H9 (cell line): ENCODE data around the gene SLC26A6. TPM values are rescaled to one million over a fixed set of nuclear protein-coding genes. Genes with fewer than 3 reads are reported as not detected.

Source experiments
- DNase-seq: peaks from one replicate; pipeline ENCODE4 v3.0.0-alpha.2; 2017
- H2AFZ ChIP-seq: one replicate; pipeline ENCODE4 v1.6.1; 2013; ENCODE audit warnings: mild to moderate bottlenecking, low read length, control low read depth, moderate library complexity
- H2AK5ac ChIP-seq: 2 replicates; pipeline ENCODE4 v1.6.1; 2013; ENCODE audit warnings: low read length, control low read depth, mixed read lengths; ENCODE audit not compliant: insufficient read length
- H2BK120ac ChIP-seq: one replicate; pipeline ENCODE4 v1.6.1; 2013; ENCODE audit warnings: low read depth, mild to moderate bottlenecking, low read length, control low read depth, inconsistent platforms; ENCODE audit not compliant: poor library complexity, severe bottlenecking
- H2BK12ac ChIP-seq: 2 replicates; pipeline ENCODE4 v1.6.1; 2013; ENCODE audit warnings: low read length, control low read depth, mixed read lengths, low read depth; ENCODE audit not compliant: insufficient read length
- H2BK15ac ChIP-seq: 2 replicates; pipeline ENCODE4 v1.6.1; 2013; ENCODE audit warnings: low read depth, low read length, control low read depth
- H2BK20ac ChIP-seq: one replicate; pipeline ENCODE4 v1.6.1; 2013; ENCODE audit warnings: low read depth, mild to moderate bottlenecking, low read length, control low read depth, inconsistent platforms; ENCODE audit not compliant: poor library complexity, severe bottlenecking
- H2BK5ac ChIP-seq: 2 replicates; pipeline ENCODE4 v1.6.1; 2013; ENCODE audit warnings: low read length, control low read depth, mixed read lengths; ENCODE audit not compliant: insufficient read length
- H3K14ac ChIP-seq: 2 replicates; pipeline ENCODE4 v1.6.1; 2013; ENCODE audit warnings: low read length, control low read depth; ENCODE audit not compliant: insufficient read depth
- H3K18ac ChIP-seq: 2 replicates; pipeline ENCODE4 v1.6.1; 2013; ENCODE audit warnings: low read depth, mild to moderate bottlenecking, mixed read lengths, low read length, control low read depth; ENCODE audit not compliant: insufficient read length
- H3K23ac ChIP-seq: 2 replicates; pipeline ENCODE4 v1.6.1; 2013; ENCODE audit warnings: low read length, control low read depth, mixed read lengths, low read depth; ENCODE audit not compliant: insufficient read length
- H3K23me2 ChIP-seq: 2 replicates; pipeline ENCODE4 v1.6.1; 2013; ENCODE audit warnings: low read depth, mild to moderate bottlenecking, mixed read lengths, low read length, control low read depth; ENCODE audit not compliant: insufficient read length, poor library complexity, severe bottlenecking
- H3K27ac ChIP-seq: 2 replicates; pipeline ENCODE4 v1.5.1; 2013; ENCODE audit warnings: low read length, control low read depth, mixed read lengths, low read depth; ENCODE audit not compliant: insufficient read length
- H3K27me3 ChIP-seq: 2 replicates; pipeline ENCODE4 v1.6.1; 2013; ENCODE audit warnings: low read length, control low read depth, inconsistent platforms; ENCODE audit not compliant: insufficient read depth
- H3K4ac ChIP-seq: 2 replicates; pipeline ENCODE4 v1.6.1; 2013; ENCODE audit warnings: low read depth, mild to moderate bottlenecking, control low read depth, inconsistent platforms, low read length, moderate library complexity
- H3K4me1 ChIP-seq: 2 replicates; pipeline ENCODE4 v1.6.1; 2013; ENCODE audit warnings: low read length, control low read depth, inconsistent platforms; ENCODE audit not compliant: insufficient read depth
- H3K4me2 ChIP-seq: 2 replicates; pipeline ENCODE4 v1.6.1; 2013; ENCODE audit warnings: low read length, control low read depth, mixed read lengths; ENCODE audit not compliant: insufficient read length, insufficient read depth
- H3K56ac ChIP-seq: 2 replicates; pipeline ENCODE4 v1.6.1; 2013; ENCODE audit warnings: low read depth, mild to moderate bottlenecking, mixed read lengths, low read length, control low read depth; ENCODE audit not compliant: insufficient read length
- H3K79me1 ChIP-seq: 2 replicates; pipeline ENCODE4 v1.6.1; 2013; ENCODE audit warnings: low read depth, mild to moderate bottlenecking, moderate library complexity, low read length, control low read depth, inconsistent platforms; ENCODE audit not compliant: insufficient read depth, poor library complexity, severe bottlenecking
- H3K79me2 ChIP-seq: 2 replicates; pipeline ENCODE4 v1.6.1; 2013; ENCODE audit warnings: low read length, control low read depth, inconsistent platforms; ENCODE audit not compliant: insufficient read depth
- H3K9ac ChIP-seq: 2 replicates; pipeline ENCODE4 v1.6.1; 2013; ENCODE audit warnings: low read length, control low read depth, mixed read lengths; ENCODE audit not compliant: insufficient read length; ENCODE audit errors: extremely low read depth
- H3K9me3 ChIP-seq: one replicate; pipeline ENCODE4 v1.6.1; 2013; ENCODE audit warnings: low read depth, low read length, inconsistent platforms; ENCODE audit not compliant: control insufficient read depth
- H3T11ph ChIP-seq: one replicate; pipeline ENCODE4 v1.6.1; 2013; ENCODE audit warnings: mild to moderate bottlenecking, low read length, control low read depth, inconsistent platforms
- H4K20me1 ChIP-seq: one replicate; pipeline ENCODE4 v1.6.1; 2013; ENCODE audit not compliant: control insufficient read depth, insufficient read length, insufficient read depth
- H4K5ac ChIP-seq: 2 replicates; pipeline ENCODE4 v1.6.1; 2013; ENCODE audit warnings: low read depth, mild to moderate bottlenecking, mixed read lengths, low read length, control low read depth; ENCODE audit not compliant: insufficient read length
- H4K8ac ChIP-seq: replicated peaks from 2 replicates; pipeline ENCODE4 v1.6.1; 2013; ENCODE audit warnings: low read length, control low read depth, mixed read lengths, low read depth; ENCODE audit not compliant: insufficient read length
- H4K91ac ChIP-seq: 2 replicates; pipeline ENCODE4 v1.6.1; 2013; ENCODE audit warnings: low read depth, mild to moderate bottlenecking, moderate library complexity, mixed read lengths, low read length, control low read depth; ENCODE audit not compliant: insufficient read length
- H3K27ac Mint-ChIP-seq, 3 experiments: 2 replicates in 2 of 3; 3 replicates in 1 of 3; pipeline ENCODE4 v1.8.0; 2020 to 2021; ENCODE audit warnings: mixed read lengths in 3 of 3, mild to moderate bottlenecking in 1 of 3, moderate library complexity in 1 of 3
- H3K27me3 Mint-ChIP-seq: 2 replicates; pipeline ENCODE4 v1.8.0; 2021; ENCODE audit warnings: low read depth, mild to moderate bottlenecking, moderate library complexity, mixed read lengths
- H3K36me3 Mint-ChIP-seq, 3 experiments: 2 replicates in 2 of 3; 3 replicates in 1 of 3; pipeline ENCODE4 v1.8.0; 2020 to 2021; ENCODE audit warnings: low read depth in 3 of 3, mixed read lengths in 3 of 3; ENCODE audit not compliant: insufficient read depth in 1 of 3
- H3K4me1 Mint-ChIP-seq, 2 experiments: 2 replicates each; pipeline ENCODE4 v1.8.0; 2020; ENCODE audit warnings: mixed read lengths in 2 of 2
- H3K4me3 Mint-ChIP-seq, 2 experiments: 2 replicates in 1 of 2; 3 replicates in 1 of 2; pipeline ENCODE4 v1.8.0; 2020 to 2021; ENCODE audit warnings: mild to moderate bottlenecking in 2 of 2, mixed read lengths in 2 of 2, moderate library complexity in 1 of 2
- H3K9me3 Mint-ChIP-seq, 2 experiments: 2 replicates in 1 of 2; 3 replicates in 1 of 2; pipeline ENCODE4 v1.8.0; 2020; ENCODE audit warnings: mild to moderate bottlenecking in 2 of 2, mixed read lengths in 2 of 2, moderate library complexity in 1 of 2
- CTCF ChIP-seq: fragments of 200-600 bp; sonication (generic); conservative IDR thresholded peaks from 3 replicates; pipeline ENCODE4 v1.8.0; 2021; ENCODE audit warnings: antibody characterized with exemption, mild to moderate bottlenecking
- WGBS: extraction: QIAGEN DNeasy Blood & Tissue Kit; methylation state at CpG from one replicate; pipeline ENCODE4 v1.1.7; 2013; ENCODE audit warnings: missing lambda C conversion rate, low lambda C conversion rate, mixed read lengths; ENCODE audit not compliant: insufficient read length; ENCODE audit errors: extremely low coverage; 5-methylcytosine and 5-hydroxymethylcytosine counted together
- total RNA-seq: library from RNA; stranded (reverse); gene quantifications from 2 replicates; pipeline ENCODE4 v1.2.1, GENCODE V29; 2021

Gene SLC26A6
- total RNA-seq, 1 experiment from 2014 or later: 61.3 TPM

GRCh38 chr3:48587686-48588085 is 47.6 kb downstream of the SLC26A6 start:
- no peaks in the 10 kb centered on the region for H3K4me1 ChIP-seq
- 0 out of 7 replicates have a peak overlapping the region, but pooled peaks of 1 of the 3 experiments have one; percentile 49 for H3K27ac Mint-ChIP-seq
- H3K9me3 ChIP-seq: no peaks in the 10 kb centered on the region
- no peak overlapping the region for H2BK20ac ChIP-seq
- no peak overlapping the region for H2BK15ac ChIP-seq
- no peak overlapping the region for H3K9ac ChIP-seq
- H3K56ac ChIP-seq: no peak overlapping the region
- no peak overlapping the region for H3K4me3 Mint-ChIP-seq
- no peak overlapping the region for H2AFZ ChIP-seq
- no peak overlapping the region for H3K23ac ChIP-seq
- TF ChIP-seq CTCF: no peak
- peaks cover 0 to 8% (median 0%) of the 10 kb centered on the region in 3 experiments; a peak in 4 of 7 replicates for H3K36me3 Mint-ChIP-seq
- H4K8ac ChIP-seq: no peak overlapping the region
- no CpG with 5 or more reads among the region's 11 CpGs for WGBS
- H3K27me3 ChIP-seq: no peaks in the 10 kb centered on the region
- no peak overlapping the region for H3K4ac ChIP-seq
- no peak overlapping the region for H4K5ac ChIP-seq
- no peak overlapping the region for H2BK120ac ChIP-seq
- H3K9me3 Mint-ChIP-seq: no peaks in the 10 kb centered on the region
- H3K14ac ChIP-seq: no peak overlapping the region
- H2BK12ac ChIP-seq: no peak overlapping the region
- H2AK5ac ChIP-seq: no peak overlapping the region
- no peaks in the 10 kb centered on the region for H3K79me1 ChIP-seq
- H3K23me2 ChIP-seq: no peaks in the 10 kb centered on the region
- no peak overlapping the region for H3T11ph ChIP-seq
- H4K20me1 ChIP-seq: no peaks in the 10 kb centered on the region
- no peak overlapping the region for H2BK5ac ChIP-seq
- DNase-seq: no peak
- H3K18ac ChIP-seq: no peak overlapping the region
- no peak overlapping the region for H3K4me2 ChIP-seq
- no peak overlapping the region for H3K27ac ChIP-seq
- H3K4me1 Mint-ChIP-seq: peaks cover 5 to 11% of the 10 kb centered on the region in 2 experiments; a peak in 2 of 4 replicates
- H4K91ac ChIP-seq: no peak overlapping the region
- peaks cover under 1% of the 10 kb centered on the region; the same call in 1 of the 2 replicates for H3K27me3 Mint-ChIP-seq
- H3K79me2 ChIP-seq: no peaks in the 10 kb centered on the region
